ENCODE measurements around the gene CLEC2D.
"Not testable (repeated sequence)": the region's sequence is repeated elsewhere in the genome, so short reads cannot be mapped to it uniquely, and the experiment has no call there.

The CLEC2D gene

DNA sequence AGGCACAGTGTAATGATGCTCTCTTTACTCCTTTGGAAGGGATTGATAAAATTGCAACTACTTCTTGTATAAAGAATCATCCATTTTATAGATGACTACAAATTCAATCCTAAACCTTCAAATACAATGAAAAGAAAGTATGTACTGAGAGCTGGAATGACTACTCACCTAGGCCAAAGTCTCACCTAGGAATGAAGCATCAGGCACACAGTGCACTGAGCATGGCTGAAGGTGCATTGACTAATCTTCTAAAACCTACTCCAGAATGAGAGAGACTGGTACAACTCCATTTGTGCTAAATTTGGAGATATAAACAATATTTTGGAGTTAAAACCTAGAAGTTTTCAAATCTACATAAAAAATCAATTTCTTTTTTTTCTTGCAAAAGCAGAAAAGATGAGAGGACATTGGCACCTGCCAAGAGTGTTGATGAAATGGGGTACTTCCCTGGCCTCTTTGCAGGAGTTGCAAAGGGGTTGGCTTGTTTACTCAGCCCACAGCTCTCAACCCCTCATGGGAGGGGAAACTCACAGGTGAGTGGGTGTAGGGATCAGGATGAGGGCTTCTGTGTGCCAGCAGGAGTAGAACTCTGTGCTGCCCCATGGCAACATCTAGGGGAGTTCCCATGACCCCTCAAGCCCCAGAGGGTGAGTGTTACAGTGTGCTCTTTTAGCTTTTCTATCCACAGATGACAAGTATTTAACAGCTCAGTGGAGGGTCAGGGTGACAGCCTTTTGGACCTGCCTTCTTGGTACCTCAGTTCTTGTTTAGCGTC is 32.1 kb downstream of the CLEC2D start:
- DNase-seq = no peak

DNA sequence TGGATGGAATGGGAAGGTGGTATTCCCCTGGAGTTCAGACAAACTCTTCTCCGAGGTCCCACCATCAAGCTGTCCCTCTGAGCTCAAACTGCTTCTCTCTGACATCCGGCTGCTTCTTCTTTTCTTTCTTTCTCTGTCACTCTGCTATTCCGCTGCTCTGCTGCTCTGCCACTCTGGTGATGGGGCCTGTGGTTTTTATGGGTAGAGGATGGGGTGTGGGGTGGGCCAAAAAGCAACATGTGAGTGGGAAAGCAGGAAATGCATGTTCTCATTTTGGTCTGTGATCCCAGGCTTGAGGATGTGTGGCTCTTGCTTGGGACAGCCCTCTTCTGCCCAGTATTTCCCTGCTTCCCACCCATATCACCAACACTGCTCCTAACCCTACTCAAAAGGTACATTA is 32.7 kb downstream of the CLEC2D start:
- no peak for DNase-seq

DNA sequence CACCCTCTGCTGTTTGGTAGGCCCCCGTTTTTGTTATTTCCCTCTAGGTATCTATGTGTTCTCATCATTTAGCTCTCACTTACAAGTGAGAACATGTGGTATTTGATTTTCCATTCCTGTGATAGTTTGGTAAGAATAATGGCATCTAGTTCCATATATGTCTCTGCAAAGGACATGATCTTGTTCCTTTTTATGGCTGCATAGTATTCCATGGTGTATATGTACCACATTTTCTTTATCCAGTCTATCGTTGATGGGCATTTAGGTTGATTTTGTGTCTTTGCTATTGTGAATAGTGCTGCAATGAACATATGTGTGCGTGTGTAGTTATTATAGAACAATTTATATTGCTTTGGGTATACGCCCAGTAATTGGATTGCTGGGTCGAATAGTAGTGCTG is 35.0 kb downstream of the CLEC2D start:
- DNase-seq = not testable (repeated sequence)

DNA sequence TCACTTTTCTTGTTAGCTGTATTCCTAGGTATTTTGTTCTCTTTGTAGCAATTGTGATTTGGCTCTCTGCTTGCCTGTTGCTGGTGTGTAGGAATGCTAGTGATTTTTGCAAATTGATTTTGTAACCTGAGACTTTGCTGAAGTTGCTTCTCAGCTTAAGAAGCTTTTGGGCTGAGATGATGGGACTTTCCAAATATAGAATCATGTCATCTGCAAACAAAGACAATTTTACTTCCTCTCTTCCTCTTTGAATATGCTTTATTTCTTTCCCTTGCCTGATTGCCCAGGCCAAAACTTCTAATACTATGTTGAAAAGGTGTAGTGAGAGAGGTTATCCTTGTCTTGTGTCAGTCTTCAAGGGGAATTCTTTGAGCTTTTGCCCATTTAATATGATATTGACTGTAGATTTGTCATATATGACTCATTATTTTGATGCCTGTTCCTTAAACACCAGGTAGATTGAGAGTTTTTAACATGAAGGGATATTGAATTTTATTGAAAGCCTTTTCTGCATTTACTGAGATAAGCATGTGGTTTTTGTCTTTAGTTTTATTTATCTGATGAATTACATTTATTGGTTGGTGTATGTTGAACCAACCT is 36.7 kb downstream of the CLEC2D start:
- DNase-seq = no peak

DNA sequence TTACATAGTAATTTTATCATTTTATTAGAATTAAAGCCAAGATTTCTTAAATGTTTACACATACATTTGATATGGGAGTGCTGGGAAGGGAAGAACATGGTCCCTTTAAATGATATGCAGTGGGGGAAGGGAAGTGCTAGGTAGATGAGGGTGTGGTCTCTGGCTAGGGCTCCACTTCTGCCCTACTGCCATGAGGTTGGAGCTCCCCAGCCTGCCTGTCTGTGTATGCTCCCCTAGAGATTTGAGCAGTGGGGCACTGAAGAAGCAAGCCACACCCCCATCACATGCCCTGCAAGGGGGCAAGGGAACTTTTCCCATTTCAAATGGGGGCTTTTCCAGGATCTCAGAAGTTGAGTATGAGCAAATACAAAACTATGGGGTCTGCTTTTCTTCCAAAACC is 37.8 kb downstream of the CLEC2D start:
- DNase-seq = no peak

DNA sequence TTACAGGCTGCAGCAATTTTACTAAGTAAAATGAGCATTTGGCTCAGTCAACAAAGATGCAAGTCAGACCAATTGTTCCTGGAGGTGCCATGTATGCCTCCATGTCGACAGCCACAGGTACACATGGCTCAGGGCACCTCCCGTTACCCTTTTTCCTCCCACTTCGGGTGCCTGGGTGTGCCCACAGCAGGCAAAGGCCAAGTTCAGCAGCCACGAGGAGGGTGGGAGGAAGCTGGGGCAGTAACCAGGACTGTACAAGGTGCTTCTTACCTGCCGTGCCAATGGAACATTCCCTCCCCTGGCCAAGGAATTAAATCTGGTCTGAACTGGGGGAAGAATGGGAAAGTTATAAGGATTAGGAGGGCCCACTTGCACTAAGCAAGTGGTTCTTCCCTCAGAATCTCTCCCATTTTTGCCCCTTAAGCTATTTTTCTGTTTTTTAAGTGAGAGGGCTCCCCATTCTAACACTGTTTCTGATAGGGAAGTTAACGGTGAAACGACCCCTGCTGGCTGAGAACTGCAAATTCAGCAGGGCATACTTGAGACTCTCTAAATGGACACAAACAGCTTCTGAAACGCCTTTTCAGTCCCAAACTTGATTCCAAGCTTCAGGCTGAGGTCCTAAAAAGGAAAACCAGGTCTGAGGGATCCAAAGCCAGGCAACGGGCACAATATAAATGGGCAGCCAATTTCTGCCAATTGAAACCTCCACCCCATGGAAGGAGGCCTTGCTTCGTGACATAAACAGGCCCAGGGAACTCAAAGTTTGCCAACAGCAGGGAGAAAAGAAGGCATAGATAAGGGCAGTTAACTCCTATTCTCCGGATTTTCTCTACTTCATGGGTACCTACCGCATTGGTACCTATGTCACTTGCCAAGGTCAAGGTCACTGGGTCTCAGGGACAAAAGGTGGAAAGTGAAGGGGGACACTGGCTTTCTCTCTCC is 38.6 kb downstream of the CLEC2D start:
- no peak for DNase-seq

DNA sequence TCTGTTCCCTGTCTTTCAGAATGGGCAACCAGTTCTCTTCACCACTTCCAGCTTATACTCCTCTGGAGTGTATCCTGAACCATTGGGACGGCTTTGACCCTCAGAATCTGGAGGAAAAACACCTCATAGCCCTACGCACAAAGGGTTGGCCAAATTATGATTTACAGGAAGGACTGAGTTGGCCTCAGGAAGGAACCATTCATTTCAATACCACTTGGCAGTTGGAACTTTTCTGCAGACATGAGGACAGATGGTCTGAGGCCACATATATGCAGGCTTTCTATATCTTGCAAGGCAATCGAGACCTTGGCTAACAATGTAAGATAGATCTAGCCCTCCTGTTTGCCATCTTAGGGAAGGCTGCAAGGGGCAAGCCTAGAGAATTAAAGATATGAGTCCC is 39.3 kb downstream of the CLEC2D start:
- no peak for DNase-seq

DNA sequence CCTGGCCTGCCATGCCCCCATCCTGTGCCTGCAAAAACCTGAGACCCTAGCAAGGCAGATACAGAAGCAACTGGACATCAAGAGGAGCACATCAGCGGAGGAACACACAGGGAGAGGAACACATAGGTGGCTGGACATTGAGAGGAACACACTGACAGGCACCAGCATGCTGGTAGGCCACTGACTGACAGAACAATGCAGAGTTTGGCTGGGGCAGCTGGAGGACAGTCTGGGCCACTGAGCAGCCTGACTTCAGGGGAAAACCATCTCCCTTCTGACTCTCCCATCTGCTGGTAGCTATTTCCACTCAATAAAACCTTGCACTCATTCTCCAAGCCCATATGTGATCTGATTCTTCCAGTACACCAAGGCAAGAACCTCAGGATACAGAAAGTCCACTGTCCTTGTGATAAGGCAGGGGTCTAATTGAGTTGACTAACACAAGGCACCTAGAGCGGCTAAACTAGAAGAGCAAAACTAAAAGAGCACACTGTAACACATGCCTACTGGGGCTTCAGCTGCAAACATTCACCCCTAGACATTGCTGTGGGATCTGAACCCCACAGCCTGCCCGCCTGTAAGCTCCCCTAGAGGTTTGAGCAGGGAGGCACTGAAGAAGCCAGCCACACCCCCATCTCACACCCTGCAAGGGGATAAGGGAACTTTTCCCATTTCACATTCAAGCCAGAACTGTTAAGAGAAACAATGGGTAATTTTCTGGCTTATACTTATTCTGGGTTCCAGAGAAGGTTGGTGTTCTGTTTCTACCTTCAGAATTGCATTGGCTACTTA is 41.3 kb downstream of the CLEC2D start:
- DNase-seq = no peak

DNA sequence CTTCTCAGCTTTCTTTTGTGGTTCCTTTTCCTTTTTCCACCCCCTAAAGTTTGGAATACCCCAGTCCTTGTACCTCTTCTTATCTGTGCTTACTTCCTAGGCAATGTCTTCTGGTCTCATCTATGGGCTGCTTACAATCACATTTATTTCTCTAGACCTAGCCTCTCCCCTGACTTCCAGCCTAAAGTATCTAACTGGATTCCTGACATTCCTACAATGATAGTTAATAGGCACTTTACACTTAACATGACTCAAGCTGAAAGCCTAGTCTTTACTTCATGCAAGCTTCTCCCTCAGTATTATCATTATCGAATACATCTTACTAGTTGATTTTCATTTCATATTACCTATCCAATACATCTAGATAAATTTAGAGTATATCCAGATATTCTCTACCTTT is 42.2 kb downstream of the CLEC2D start:
- DNase-seq = no peak

DNA sequence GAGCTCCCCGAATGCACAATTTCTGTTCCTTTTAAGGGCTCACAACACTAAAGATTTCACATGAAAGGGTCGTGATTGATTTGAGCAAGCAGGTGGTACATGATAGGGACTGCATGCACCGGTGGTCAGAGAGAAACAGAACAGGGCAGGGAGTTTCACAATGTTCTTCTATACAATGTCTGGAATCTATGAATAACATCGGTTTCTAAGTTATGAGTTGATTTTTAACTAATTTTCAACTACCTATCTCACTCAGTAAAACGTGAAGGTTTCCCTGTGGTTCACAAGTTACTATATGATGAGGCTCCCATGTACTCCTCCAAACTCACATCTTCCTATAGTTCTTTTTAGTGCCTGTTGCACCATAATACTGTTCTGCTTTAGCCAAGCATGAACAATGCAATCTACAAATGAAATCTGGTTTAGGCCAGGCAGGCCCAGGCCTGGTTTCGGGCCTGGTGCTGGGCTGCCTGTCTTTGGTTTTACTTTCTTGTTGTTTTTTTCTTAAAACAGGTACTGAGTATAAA is 43.6 kb downstream of the CLEC2D start:
- not testable (repeated sequence) for DNase-seq

DNA sequence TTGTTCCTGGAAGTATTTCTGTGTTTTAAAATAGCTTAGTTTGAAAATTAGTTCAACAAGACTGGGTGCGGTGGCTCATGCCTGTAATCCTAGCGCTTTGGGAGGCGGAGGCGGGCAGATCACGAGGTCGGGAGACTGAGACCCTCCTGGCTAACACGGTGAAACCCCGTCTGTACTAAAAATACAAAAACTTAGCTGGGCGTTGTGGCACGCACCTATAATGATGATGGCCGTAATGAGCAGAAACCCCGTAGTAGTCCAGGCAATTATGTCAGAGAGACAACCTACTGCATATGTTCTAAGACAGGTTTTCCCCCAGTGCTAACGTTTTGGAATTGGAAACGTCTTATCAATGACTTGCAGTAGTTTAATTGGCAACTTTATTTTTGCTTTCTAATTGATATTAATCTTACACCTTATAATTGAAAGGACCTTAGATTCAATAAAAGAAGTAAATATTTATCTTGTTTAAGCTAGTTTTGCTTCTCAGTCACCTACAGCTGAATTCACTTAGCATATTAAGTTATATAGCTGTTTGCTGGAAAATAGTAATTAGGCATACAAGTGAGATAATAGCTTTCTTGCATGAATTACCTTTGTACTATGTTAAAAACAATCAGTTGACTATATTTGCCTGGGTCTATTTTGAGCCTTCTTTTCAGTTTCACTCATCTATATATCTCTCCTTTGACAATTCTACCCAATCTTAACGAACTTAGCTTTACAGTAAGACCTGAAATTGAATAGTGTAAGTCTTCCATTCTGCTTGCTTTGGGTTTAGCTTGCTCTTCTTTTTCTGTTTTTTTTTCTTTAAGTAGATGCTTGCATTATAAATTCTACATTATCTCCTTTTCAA is 47.8 kb downstream of the CLEC2D start:
- no peak for DNase-seq

DNA sequence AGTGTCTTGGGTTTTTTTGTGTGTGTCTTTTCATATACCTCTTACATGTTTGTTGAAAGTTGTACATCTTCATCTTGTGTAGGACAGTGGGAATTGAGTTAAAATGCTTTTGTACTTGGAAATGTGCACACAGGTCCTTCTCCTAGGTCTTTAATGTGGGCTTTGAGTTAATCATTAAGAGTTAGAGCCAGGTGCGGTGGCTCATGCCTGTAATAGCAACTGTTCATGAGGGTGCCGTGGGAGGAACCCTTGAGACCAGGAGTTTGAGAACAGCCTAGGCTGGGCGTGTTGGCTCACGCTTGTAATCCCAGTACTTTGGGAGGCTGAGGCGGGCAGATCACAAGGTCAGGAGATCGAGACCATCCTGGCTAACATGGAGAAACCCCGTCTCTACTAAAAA is 49.5 kb downstream of the CLEC2D start:
- no peak for DNase-seq

DNA sequence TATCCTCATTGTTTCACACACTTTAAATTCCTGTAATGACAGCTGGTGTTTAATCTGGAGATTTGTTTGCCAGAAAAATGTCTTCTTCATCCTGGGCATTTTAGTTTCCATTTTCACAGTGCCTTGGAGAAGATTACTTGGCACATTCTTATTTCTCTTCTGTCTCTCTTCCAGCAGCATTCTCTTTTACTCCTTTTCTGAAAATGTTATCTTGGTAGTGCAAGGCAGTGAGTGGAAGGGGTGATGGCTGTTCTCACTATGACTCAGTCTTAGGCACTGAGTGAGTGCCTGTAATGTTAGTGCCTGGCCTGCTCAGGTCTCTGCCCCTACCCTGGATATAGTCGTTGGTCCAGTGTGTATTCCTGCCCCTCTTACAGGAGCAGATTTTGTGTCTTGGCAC is 50.3 kb downstream of the CLEC2D start:
- no peak for DNase-seq

DNA sequence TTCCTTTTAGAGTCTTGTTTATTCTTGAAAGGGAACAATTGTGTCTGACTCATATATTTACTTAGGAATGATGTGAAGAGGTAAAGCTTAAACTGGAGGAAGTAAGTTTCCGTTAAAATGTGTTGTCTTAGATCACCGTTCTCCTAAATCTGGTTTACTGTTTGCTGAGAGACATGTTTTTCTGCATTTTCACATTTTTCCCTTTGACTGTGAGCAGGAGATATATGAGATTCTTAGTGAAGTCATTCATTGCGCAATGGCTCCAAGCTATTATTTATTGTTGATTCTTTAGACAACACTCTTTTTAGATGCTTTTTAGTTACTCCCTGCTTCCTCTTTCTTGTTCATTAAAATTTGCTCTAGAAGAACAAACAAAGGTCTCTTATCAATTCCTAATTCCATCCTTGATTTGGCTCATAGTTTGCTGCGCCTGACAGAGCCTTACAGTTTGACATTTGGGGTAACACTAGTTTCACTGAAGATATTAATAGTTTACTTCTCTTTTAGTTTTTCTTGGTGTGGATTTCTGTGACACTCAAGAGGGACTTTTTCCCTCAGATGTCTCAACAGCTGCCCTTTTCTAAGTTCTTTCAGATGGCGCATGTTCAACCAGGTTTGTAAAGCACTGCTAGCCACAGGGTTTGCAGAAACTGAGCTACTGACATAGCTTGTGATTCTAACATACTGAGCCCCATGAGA is 52.0 kb downstream of the CLEC2D start:
- no peak for DNase-seq

DNA sequence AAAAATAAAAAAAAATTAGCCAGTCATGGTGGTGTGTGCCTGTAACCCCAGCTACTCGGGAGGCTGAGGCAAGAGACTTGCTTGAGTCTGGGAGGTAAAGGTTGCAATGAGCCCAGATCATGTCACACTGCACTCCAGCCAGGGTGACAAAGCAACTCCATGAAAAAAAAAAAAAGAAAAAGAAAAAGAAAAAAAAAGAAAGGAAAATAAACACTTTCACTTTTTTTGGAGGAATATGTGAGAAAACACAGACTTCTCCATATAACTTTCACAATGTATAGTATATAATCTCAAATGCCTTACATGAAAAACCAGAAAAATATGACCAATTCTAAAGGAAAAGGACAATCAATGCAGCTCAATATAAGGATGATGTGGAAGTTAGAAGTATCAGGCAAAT is 54.5 kb downstream of the CLEC2D start:
- DNase-seq = no peak

DNA sequence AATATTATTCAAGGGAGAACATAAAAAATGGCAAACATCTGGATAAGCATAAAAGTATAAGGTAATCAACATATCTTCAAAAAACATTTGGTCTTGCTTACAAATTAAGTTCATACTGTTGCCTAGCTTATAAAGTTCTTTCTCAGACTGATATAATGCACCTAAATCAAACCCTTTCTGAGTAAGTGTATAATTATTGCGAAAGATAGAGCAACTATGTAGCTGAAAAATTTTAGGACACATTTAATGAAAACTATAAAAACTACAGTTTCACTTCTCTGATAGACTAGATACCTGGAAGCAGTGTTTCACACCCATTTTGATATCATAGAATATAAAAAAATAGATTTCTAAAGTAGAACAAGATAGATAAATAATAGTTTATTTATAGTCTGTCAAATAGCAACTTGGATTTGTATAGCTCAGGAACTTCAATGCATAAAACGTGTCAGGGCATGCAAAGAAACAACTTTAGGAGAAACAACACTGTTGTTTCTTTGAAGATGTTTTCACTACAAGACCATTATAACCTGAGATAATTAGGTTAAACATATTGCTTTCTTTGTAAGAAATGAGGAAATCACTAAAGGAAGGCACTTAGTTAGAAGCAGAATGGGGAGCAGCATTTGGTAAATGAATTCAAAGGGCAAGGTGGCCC is 55.8 kb downstream of the CLEC2D start:
- no peak for DNase-seq

DNA sequence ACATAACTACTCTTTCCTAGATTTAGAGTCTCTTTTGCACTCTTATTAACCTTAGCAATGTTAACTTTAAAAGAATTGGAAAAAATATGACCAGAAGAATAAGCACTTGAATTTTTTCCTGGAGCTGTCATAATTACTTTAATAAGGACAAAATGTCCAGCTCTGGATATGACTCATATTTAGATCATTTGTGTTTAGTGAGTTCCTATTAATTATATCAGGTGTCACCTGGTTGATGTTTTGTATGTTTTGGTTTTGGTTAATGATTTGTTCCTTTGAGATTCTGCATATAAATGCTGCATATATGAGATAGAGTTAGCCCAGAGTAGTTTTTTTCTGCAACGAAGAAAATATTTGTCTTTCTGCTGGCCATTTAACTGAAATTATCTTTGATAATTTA is 58.3 kb downstream of the CLEC2D start:
- no peak for DNase-seq

DNA sequence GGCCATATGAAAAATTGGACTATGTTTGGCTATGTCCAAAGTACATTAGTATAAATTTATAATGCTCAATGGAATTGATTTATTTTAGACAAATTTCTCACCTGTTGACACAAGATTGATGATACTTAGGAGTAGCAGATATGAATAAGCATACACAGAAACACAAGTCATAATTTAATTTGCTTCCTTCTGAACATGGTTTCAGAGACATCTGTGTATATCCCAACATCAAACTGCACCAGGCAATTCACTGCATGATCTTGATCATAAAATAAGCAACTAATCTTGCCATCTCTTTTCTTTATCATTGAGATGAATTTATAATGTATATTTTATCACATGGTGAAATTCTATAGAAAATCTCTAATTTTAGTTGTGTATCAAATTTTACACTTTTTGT is 59.6 kb downstream of the CLEC2D start:
- no peak for DNase-seq

DNA sequence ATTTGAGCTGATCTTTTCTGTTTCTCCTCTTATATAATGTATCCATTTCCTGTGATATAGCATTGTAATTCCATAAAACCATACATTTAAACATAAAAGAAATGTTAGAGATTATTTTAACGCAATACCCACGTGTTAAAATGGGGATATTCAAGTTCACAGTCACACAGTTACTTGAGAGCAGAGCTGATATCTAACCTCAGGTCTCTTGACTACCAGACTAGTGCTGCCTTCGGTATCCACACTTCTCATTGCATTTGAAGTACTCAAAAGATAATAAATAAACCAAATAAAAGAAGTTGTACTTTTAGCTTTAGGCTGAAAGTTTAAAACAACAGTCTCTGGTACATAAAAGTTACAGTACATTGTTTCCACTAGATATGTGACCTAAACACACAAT is 60.5 kb downstream of the CLEC2D start:
- DNase-seq = no peak

DNA sequence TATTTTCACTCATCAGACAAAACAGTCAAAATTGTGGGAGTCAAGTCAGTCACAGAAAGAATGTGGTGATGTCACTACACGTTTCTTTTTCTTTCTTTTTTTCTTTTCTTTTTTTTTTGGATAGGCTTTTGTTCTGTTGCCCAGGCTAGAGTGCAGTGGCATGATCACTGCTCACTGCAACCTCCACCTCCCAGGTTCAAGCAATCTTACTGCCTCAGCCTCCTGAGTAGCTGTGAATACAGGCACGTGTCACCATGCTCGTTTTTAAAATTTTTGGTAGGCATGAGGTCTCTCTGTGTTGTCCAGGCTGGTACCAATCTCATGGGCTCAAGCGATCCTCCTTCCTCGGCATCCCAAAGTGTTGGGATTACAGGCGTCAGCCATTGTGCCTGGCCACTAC is 61.1 kb downstream of the CLEC2D start:
- no peak for DNase-seq

DNA sequence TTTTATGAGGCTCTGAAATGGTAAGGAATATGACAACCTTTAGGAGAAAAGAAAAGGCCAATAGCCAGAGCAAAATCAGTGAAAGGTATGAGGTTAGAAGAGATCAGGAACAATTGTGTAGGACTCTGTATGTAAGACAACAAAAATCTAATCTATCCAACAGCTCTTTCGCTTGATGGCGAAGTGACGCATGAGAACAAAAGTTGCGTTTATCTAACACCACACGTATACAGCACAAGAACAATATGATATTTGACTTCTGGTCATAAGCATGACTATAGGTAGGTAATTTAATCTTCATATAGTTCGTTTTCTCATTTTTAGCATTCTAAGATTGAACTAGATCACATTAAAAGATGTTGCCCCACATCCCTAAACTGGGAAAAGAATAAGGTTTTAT is 61.9 kb downstream of the CLEC2D start:
- DNase-seq = no peak
